Hematopoietic multipotent progenitor cell treated with erythropoietin and hydrocortisone succinate and interleukin-3 and kit ligand, for 17 days (in vitro differentiated cells): ENCODE results near the gene ANGPTL2.
"Not testable (repeated sequence)": the region's sequence is repeated elsewhere in the genome, so short reads cannot be mapped to it uniquely, and the experiment has no call there.

Source experiments
- DNase-seq: peaks from one replicate; pipeline ENCODE4 v3.0.0-alpha.2; 2015; ENCODE audit warnings: low spot score

The ANGPTL2 gene

DNA sequence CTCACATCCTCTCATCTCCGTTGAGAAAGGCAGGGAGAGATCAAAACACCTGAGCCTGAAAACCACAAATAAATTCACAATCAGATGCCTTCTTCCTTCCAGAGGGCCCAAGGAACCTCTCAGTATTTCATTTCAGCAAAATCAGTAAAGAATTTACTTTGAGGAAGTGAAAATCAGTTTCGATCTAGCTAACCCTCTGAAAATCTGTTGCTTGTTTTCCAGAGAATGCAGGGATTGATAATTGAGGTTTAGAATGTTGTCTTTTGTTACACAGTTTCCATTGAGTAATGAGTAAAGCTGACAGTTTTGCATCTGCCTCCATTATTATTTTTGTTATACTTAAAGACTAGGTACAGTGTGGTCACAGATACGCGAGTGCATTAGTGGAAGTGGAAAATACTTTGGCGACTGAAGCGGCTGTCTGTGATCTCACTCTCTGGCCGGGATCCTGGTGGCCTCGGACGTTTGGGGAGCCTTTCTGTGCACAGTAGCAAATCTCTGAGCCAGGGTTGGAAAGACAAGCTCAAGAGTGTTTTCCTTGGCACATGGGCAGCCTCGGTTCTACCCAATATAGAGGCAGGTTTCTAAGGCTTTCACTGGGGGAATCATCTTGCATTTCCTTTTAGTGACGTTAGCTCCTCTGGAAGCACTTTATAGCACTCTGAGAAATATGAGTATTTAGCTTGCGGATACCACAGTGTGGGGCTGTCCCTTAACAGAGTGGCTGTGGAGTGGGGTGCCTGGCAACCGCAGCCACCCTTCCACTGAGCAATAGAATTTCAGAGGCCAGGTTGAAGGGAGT is 32.2 kb upstream of the ANGPTL2 start:
- no peak for DNase-seq

DNA sequence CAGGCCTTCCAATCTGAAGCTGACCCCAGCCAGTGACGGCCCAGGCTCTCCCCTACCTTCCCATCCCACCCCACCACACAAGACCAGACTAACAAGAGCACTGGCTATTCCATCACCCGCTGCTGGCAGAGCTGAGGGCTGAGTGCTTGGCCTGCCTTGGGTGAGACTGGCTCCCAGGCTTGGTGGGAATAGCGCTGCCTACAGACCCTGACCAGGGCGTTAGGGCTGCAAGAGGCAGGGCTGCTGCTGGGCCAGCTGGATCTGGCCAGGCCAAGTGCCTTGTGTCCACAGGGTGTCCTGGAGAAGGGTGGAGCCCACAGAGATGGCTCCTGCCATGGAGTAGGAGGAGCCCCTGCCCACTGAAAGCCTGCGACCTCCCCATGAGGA is 31.6 kb upstream of the ANGPTL2 start:
- no peak for DNase-seq

DNA sequence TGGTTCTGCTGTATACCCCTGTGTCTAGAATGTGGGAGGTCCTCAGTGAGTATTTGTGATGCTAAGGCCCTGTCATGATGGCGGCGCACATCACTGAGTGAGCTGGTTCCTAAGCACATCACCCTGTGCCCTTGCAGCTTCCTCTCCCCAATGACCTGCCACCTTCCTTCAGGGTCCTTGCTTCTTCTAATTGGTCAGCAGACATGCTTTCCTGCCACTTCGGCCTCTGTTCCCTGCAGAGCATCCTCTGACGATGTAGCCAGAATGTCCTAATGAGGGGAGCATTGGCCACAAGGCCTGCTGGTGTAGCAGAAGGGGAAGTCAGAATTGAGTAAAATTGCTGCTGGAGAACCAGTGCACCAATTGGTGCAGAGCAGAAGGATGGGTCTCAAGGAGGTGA is 31.1 kb upstream of the ANGPTL2 start:
- no peak for DNase-seq

DNA sequence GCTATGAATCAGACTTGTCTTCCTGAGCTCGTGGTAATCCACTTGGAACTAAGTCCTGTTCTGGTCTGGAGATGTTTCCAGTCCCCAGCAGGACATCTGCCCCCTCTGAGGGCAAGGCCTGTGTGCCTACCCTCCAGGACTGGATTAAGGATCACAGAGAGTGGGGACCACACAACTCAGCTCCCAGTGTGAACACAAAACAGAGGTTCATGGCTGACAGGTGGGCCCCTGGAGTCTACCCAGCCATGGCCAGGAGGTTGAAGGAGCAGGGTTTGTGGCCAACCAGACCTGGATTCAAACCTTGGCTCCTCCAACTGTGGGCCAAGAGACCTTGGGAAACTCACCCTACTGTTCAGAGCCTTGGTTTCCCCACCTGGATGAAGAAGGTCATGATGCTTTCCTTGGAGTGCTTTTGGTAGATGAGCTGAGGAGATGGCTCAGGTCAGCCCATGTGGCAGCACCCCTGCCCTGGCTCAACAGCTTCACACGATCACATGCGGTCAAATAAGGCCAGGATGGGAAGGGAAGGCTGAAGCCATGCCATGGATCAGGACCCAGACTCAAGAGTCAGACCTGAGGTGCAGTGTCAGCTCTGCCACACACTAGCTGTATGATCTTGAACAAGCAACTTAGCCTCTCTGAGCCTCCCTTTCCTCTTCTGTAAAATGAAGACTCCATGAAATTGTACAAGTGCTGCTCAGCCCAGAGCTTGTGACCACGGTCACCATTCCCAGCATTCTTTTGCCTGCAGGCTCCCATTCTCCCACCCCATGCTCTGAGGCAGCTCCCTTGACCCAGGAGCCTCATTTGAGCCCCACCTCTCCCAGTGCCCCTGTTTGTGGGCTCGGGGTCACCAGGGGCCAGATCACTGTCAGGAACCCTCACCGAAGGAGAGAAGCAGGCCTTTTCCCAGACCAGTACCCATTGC is 27.3 kb upstream of the ANGPTL2 start:
- DNase-seq = no peak

DNA sequence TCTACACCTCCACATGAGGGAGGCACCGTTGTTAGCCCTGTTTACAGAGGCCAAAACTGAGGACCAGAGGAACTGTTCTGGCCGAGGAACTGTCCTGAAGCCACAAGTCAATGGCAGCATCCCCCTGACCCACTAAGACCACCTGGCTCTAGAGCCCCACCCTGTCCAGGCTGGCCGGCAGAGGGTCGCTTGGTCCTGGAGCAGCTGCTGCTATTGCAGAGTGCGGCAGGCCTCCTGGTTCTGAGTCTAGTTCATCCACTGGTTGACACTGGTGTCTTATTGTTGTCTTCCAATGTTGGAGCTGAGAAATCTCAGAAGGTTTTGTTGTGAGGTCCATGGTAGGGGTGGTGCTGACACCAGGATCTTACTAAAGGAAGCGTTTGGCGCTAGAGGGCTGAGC is 26.6 kb upstream of the ANGPTL2 start:
- no peak for DNase-seq

DNA sequence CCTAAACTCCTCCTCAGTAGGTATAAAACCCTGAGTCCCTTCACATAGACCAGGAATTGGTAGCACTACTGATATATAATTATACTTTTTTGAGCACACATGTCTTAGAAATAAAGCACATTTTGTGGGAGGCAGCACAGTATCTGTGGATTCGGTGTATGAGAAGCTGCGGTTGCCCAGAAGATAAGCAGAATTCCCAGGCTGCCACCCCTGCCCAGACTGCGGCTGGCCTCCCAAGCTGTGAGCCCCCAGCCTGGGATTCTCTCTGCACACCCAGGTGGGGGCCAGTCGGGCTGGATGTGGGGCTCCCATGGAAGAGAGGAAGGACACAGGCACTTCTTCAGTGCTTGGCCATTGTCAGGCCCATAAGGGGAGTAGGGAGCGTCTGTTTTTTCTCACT is 25.6 kb upstream of the ANGPTL2 start:
- DNase-seq = no peak

DNA sequence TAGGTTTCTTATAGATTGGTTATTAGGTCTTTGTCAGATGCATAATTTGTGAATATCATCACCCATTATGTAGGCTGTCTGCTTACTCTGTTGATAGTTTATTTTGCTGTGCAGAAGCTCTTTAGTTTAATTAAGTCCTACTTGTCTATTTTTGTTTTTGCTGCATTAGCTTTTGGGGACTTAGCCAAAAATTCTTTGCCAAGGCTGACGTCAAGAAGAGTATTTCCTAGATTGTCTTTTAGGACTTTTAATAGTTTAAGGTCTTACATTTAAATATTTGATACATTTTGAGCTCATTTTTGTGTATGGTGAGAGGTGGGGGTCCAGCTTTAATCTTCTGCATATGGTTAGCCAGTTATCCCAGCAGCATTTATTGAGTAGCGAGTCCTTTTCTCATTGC is 24.8 kb upstream of the ANGPTL2 start:
- DNase-seq = no peak

DNA sequence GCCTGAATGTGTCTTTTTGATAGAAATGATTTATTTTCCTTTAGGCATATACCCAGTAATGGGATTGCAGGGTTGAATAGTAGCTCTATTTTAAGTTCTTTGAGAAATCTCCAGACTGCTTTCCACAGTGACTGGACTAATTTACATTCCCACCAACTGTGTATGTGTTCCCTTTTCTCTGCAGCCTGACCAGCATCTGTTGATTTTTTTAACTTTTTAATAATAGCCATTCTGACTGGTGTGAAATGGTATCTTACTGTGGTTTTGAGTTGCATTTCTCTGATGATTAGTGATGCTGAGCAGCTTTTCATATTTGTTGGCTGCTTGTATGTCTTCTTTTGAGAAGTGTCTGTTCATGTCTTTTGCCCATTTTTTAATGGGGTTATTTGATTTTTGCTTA is 24.4 kb upstream of the ANGPTL2 start:
- not testable (repeated sequence) for DNase-seq

DNA sequence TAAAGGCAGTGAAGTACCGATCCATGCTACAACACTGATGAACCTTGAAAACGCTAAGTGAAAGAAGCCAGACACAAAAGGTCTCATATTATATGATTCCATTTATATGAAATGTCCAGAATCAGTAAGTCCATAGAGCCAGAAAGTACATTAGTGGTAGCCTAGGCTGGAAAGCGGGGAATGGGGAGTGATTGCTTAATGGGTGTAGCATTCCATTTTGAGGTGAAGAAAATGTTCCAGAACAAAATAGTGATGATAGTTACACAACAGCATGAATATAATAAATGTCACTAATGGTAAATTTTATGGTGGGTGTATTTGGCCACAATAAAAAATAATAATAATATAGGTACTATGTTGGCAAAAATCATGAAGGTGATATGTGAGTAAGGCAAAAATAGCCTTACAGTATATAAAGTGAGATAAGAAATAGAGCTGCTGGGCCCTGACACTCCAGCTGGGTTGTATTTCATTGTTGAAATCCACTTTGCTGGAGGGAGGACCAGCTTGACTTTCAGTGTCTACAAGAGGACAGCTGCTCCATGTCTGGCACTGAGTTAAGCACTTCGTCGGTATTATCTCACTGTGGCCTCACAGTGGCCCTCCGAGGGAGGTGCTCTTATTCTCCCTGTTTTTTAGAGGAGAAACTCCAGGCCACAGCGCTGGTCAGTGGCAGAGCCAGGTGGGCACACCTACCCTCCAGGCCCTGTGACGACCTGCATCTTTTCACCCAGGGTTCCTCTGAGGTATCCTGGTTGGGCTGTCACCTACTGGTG is 22.4 kb upstream of the ANGPTL2 start:
- no peak for DNase-seq

DNA sequence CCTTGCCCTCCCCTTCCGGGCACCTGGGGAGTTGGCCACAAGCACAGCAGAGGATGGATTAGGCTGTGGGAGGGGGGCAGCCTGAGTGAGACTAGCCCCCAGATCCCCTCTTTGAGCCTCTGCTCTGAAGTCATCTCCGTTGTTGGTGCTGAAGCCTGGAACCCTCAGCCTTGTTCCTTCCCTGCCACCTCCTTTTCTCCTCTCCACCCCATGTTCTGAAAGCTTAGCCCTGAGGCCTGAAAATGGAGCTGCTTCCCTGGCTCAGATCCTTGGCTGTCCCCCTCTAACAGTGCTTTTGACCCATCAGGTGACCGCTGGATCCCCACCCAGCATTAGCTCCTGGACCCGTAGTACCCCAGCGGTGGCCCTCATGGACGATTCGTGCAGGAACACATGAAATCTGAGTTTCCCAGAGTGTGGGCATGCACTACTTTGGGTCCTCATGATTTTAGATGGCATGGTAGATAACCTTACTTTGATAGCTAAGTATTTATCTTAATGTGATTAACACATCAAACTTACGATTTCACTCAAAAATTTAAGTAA is 21.6 kb upstream of the ANGPTL2 start:
- DNase-seq = no peak

DNA sequence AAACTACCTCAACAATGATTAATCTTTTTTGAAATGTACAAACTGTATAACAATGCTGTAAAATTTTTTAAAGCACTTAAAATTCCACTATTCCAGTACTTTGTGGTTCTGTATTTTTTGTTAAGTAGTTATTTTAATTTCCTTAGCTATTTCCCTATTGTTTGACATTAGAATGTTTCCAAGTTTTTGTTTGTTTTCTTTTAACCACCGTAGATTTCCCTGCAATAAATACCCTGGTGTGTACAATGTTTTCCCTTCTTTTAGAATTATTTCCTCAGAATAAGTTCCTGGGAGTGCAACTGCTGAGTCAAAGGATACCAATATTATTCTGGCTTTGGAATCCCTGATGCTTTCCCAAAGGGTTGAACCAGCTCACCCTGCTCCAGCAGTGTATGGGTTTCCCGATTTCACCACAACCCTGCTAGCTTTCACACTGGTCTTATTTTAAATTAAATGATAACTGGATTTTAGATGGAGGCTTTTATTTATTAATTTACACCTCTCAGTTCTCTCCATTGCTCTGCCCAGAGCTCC is 20.6 kb upstream of the ANGPTL2 start:
- no peak for DNase-seq

DNA sequence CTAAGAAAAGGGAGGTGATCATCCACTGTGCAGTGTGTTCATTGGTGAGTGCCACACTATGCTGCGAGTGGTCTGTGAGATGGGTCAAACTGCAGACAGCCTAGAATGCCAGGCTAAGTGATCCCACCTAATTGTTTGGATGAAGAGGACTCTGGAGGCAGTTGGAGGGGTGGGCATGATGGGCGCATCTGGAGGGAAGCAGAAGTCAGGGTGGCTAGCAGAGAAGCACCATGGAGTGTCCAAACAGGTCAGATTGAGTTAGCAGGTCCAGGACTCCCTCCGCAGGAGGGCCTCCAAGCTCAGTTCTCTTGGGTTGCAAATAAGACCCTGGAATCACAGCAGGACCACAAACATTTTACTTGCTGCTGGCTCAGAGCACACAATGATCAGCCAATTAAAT is 19.9 kb upstream of the ANGPTL2 start:
- no peak for DNase-seq

DNA sequence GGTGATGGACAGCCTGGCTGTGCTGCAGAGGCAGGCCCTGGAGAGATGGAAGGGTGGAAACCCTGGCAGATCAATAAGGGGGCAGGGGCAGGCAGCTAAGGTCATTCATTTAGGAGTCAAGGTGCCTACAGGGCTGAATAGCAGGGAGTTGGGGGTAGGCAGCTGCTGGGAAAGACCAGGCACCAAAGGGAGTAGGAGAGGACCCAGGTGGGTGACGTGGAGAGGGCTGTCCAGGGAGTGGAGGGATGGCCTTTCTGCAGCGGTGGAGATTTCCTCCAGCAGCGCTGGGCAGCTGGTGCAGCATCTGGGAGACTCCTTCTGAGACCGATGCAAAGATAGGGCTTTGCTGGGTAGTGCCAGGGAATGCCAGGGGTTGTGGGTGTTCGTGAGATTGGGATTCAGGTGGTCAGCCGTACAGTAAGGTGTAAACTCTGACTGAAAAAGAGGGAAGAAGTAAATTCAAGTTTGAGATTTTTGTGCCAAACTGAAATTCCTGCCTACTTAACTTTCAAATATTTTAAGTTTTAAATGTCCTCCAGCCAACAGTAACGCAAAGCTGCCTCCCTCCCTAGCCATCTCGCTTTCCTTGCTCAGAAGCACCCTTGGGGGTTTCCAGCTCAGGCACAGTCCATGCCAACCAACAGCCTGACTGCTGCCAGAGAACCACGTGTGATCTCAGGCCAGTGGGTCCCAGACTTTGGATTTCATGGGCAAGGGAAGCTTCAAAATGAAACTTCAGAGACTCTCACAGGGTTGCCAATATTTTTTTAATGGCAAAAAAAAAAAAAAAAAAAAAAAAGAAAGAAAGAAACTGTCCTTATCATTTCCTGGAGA is 18.6 kb upstream of the ANGPTL2 start:
- DNase-seq = no peak

DNA sequence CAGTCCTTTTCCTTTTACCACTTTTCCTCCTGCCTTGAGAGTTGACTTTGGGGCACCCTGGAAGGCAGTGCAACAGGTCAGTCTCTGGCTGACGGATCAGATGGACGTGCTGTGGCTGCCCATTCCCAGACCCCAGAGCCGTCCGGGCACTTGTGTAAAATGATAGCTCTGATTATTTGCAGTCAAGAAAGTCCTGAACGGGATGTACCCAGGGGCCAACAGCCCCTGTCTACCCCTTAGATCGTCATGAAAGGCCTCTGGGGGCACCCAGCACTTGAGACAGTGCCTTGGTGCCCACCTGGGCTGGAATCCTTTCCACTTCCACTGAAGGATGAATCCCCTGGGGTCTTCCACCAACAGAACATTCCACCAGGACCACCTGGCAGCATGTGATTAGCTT is 17.7 kb upstream of the ANGPTL2 start:
- no peak for DNase-seq

DNA sequence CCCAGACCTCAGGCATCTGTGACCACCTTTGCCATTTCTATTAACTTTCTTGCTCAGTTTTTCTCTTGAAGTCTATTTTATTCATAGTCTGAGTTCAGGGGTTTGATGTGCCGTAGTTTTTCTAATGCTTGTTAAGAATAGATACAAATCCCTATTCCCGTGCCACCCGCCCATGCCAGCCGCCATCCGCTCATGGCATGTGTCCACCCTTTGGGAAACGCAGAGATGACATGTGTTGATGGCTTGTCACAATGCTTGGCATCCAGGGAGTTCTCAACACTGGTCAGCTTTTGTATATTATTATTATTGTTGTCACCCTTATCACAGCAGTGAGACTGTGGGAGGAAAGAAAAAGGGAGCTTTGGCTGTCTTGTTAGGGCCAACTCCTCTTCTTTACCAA is 17.3 kb upstream of the ANGPTL2 start:
- no peak for DNase-seq

DNA sequence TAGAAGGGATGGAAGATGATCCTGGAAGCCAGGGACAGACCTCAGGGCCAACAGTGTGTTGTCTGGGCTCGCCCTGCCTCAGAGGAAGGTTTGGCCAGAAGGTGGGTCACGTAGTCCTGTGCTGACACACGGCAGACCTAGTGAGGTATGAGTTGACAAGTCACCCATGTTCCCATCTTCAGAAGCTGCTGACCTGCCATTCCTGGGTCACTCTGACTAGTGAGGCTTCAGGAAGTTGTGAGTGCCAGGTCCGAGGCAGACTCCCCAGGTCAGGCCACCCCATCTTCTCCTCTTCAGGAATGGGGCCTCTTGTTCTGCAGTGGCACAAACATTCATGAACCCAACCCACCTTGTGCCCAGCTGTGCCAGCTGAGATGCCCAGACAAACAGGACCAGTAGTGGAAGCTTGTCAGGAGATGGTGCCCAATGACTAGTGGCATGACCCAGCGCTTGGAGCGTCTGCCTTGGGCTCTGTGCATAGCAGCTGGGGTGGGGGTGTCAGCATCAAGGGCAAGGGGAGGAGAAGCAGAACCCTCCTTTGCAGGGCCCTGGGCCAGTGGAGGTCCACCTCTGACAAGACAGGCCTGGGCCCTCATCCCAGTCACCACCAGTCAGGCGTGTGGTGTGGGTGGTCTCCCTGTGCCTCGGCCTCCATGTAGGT is 16.8 kb upstream of the ANGPTL2 start:
- DNase-seq = no peak

DNA sequence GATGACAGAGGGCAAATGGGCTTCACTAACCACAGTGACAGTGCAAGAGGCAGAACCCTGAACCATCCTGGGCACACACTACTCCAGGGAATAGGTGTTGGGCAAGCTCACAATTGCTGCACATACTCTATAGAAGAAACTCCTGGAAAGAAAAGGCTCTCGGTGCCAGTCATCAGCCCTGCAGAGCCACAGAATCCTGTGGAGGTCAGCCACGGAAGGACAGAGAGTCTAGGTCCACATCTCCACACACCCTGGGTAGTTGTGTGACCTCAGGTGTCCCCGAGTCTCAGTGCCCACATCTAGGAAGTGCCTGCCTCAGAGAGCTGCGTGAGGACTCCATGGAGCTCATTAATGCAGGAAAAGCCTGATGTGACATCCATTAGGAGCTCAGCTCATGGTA is 16.0 kb upstream of the ANGPTL2 start:
- DNase-seq = no peak

DNA sequence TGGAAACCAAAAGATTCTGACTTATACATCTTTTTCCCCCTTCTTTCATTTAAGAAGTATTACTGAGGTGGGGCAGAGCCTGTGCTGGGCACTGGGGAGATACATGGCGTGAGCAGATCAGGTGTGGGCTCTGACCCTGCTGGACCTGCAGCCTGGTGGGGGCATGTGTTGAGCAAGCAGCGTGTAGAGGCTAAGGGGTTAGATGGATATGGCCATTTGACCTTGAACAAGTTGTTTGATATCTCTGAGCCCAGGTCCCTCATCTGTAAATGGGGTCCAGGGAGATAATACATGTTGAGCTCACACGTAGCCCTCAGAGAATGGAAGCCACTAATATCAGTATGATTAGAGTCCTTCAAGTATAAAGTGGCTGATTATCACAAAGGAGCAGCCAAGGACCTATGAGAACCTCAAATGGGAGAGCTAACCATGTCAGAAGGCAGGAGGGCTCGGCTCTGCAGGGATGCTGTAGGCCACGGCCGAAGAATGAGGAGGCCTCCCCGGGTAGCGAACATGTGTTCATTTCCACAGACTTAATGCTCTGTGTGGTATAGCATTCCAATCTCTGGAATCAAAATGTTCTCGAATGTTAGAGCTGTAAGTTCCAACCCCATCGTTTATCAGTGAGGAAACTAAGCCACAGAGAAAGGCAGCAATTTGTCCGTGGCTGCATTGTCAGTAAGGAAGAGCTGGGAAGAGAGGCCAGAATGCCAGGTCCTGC is 15.4 kb upstream of the ANGPTL2 start:
- no peak for DNase-seq

DNA sequence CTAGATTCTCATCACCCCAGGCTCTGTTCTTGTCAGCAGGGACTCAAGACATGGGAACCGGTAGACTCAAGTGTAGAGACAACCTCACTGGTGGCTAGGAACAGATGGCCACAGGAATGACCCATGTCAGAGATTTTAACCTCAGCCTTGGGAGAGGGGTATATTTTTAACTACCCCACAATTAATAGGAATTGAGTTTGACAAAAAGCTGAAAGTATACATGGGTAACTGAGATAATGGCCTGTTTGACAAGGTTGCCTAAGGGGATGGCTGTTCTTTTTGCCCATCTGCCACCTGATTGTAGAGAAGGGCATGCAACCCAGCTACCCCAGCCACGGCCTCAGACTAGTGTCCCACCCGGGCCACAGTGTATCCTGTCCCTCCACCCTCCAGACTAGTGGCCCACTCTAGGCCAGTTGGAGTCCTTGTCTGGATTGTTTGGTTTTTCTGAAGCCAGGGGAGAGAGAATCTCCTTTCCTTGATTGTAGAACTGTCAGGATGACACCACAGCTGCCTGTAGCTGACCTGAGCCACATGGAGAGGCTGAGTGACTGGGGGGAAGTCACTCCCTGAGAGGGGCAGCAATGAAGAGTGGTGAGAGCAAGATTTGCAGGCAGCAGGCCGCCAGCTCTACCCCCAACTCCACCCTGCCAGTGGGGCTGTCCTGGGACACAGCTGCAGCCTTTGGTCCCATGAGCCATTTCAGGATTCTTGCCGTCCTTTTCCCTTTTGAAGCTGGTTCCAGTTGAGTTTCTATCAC is 14.6 kb upstream of the ANGPTL2 start:
- DNase-seq = no peak
